Measurements from ENCODE around the gene CEP104.
"Not testable (repeated sequence)": the region's sequence is repeated elsewhere in the genome, so short reads cannot be mapped to it uniquely, and the experiment has no call there.

CEP104 gene

GRCh38 chr1:3821447-3821846, 35.6 kb downstream of the CEP104 start:
- no peak for DNase-seq

- no peak for DNase-seq
Measured at GRCh38 chr1:3821004-3821403, 36.0 kb downstream of the CEP104 start.

- DNase-seq = no peak
Measured at GRCh38 chr1:3820316-3820715, 36.7 kb downstream of the CEP104 start.

GRCh38 chr1:3819771-3820200, 37.2 kb downstream of the CEP104 start:
- DNase-seq = no peak

DNA sequence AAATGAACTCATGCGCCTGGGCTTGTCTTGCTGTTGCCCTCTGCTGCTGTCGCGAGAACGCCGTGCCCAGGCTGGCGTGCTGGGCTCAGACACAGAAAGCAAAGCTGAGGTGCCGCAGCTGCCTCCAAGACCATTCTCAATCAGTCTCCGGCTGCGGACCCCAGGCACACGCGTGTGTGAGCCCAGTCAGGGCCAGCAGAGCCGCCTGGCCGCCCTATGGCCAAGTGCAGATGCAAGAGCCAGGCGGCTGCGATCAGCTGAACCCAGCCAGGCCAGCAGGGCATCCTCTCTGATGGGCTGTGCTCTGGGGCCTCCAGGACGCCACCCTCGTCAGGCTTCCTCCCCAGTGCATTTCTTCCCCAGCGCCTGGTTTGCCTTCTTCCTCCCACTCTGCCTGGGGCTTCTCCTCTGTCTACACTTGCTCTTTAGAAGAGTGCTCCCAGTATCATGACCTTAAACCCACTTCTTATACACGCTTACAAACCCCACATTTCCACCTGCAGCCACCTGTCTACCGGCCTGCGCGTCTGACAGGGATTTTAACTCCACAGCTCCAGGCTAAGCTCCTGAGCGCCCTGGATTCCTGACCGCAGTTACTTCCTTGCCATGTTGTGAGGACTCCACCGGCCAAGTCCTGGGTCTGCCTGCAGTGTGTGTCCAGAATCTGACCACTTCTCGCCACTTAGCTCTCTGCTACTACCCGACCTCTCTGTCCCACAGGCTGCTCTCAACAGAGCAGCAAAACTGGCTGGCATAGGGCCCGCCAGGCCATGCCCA, 39.0 kb downstream of the CEP104 start:
- no peak for DNase-seq

GRCh38 chr1:3817138-3817740, 39.8 kb downstream of the CEP104 start:
- no peak for DNase-seq

DNA sequence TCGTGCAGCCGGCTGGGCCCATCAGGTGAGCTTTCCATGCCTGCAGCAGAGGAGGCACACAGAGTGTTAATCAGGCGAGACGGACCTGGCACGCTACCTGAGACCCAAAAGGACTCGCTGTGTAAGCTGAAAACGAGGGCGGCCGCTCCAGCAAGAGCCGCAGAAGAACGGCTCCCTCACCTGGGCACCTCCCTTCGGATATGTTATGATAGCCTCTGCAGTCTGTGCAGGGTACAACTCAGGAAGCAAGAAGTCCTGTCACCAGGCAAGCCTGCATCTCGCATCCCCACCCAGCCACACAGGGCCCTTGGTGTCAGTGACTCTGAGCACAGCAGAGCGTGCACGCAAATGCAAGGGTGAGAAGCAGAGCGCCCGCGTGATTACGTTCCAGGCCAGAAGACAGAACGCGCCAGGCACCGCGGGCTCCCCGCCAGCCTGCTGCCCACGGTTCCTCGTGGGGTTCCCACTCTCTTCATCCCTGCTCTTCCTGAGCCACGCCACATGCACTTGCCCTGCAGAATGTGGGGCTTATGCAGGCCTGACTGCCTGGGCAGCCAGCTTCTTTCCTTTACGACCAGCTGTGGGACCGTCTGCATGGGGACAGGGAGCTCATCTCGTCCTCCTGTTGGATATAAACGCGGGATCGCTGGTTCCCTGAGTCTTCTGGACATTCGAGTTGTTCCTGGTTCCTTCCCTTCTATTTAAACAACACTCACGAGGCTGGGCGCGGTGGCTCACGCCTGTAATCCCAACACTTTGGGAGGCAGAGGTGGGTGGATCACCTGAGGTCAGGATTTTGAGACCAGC, 40.5 kb downstream of the CEP104 start:
- no peak for DNase-seq

DNA sequence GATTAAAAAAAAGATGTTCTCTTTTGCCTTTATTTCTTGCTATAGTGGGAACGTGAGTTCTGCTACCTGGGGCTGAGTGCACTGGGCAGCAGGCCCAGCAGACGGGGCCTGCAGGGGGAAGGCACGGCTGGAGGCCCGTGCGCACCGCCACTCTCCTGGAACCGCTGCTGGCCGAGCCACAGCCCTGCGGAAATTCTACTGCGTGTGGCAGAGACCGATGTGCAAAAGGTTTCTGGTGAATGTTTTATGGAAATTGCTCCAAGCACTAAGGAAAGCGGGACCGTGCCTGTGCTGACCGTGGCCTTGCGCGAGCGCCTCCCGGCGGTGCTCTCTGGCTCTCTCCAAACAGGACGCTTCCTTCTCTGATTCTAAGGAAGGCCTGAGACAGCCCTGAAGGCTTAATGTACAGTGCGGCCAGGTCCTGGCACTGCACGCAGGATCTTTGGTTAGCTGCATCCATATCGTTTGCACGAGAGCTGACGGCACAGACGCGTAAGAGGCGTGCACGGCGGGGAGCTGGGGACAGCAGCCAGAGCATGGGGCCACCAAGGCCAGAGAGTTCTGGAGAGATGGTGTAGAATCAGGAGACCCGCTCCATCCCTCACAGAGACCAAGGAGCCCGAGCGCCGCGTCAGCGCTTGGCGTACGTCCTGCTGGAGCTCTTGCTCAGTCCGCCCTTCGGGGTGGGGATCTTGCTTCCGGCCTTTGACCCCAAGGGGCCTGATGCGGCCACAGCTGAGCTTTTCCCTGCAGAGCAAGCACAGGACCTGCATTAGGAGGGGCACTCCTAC, 42.0 kb downstream of the CEP104 start:
- no peak for DNase-seq

GRCh38 chr1:3814065-3814464, 42.9 kb downstream of the CEP104 start:
- DNase-seq = no peak

- no peak for DNase-seq
Measured at GRCh38 chr1:3811595-3811911, 45.5 kb downstream of the CEP104 start.

DNA sequence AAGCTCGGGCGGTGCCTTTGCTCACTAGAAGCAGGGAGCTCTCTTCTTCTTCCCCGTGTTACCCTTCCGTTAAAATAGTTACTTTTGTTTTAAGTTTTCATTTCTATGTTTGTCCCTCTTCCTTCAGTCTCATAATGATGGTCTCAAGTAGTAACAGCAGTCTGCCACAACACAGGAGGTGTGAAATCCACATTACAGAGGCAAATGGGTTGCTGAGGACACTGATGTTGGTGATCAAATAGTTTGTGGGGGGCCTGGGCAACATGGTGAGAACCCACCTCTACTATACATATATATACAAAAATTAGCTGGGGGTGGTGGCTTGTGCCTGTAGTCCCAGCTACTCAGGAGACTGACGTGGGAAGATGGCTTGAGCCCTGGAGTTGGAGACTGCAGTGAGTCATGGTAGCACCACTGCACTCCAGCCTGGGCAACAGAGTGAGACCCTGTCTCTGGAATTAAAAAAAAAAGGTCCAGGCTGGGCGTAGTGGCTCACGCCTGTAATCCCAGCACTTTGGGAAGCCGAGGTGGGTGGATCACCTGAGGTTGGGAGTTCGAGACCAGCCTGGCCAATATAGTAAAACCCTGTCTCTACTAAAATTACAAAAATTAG, 46.8 kb downstream of the CEP104 start:
- DNase-seq = not testable (repeated sequence)

GRCh38 chr1:3809680-3810079, 47.3 kb downstream of the CEP104 start:
- DNase-seq = no peak

DNA sequence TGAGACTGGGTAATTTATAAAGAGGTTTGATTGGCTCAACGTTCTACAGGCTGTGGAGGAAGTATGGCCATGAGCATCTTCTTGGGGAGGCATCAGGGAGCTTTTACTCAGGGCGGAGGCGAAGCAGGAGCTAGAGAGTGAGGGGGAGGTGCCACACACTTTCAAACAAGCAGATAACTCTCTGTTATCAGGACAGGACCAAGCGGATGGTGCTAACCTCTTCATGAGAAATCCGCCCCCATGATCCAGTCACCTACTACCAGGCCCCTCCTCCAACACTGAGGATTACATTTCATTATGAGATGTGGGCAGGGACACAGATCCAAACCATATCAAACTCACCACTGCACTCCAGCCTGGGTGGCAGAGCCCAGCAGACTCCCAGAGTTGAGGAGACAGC, 49.2 kb downstream of the CEP104 start:
- no peak for DNase-seq

DNA sequence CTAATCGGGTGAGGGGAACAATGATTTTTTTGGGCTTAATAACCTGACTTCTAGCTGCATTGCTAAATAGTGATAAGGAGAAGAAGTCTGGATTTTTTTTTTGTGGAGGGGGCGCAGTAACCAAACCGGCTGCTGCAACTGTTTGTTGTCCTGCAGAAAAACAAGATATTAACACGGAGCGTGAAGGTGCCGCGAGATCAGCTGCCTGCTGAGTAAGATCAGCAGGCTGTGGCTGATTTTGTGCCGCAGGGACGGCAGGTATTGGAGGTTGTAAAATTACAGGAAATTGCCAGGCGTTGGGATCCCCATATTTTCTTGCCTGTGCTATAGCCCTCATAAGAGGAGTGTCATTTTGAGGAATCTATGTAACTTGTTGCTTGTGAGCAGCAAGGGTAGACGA, 52.0 kb downstream of the CEP104 start:
- no peak for DNase-seq

DNA sequence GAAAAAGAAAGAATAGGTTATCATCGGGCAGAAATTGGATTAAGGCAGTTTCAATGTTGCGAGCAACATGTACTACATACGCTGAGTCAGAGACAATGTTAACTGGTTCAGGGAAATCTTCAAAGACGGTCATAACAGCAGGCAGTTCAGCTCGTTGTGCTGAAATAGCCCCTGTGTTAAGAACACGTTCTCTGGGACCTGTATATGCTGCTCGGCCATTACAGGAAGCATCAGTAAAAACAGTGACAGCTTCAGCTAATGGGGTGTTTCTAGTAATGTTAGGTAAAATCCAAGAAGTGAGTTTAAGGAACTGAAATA, 52.4 kb downstream of the CEP104 start:
- DNase-seq = not testable (repeated sequence)

DNA sequence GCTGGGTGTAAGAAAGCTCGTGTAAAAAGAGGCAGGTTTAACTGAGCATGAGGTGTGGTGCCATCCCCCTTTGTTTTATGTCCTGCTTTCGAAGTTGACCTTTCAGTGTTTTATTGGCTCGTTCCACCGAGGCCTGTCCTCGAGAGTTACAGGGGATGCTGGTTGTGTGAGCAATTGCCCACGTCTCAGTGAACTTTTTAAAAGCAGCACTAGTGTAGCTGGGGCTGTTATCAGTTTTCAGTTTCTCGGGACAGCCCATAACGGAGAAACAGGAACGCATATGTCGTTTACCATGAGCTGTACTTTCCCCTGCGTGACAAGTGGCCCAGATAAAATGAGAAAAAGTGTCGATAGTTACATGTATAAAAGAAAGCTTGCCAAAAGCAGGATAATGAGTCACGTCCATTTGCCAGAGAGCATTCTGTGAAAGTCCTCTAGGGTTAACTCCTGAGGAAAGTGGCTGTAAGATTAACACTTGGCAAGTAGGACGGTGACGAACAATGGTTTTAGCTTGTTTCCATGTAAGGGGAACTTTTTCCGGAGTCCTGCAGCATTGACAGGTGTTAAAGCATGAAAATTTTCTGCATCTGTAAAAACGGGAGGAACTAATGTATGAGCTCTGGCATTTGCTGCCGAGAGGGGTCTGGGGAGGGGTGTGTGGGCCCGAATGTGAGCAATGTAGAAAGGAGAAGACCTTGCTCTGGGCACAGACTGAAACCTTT, 52.9 kb downstream of the CEP104 start:
- no peak for DNase-seq

DNA sequence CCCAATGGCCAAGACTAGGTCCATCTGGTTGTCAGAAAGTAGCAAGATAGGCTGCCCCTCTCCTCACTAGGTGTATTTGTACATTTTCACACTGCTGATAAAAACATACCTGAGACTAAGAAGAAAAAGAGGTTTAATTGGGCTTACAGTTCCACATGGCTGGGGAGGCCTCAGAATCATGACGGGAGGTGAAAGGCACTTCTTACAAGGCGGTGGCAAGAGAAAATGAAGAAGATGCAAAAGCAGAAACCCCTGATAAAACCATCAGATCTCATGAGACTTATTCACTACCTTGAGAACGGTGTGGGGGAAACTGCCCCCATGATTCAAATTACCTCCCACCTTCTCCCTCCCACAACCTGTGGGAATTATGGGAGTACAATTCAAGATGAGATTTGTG, 56.2 kb downstream of the CEP104 start:
- DNase-seq = not testable (repeated sequence)

- DNase-seq = no peak
Measured at GRCh38 chr1:3799976-3800685, 56.9 kb downstream of the CEP104 start.

DNA sequence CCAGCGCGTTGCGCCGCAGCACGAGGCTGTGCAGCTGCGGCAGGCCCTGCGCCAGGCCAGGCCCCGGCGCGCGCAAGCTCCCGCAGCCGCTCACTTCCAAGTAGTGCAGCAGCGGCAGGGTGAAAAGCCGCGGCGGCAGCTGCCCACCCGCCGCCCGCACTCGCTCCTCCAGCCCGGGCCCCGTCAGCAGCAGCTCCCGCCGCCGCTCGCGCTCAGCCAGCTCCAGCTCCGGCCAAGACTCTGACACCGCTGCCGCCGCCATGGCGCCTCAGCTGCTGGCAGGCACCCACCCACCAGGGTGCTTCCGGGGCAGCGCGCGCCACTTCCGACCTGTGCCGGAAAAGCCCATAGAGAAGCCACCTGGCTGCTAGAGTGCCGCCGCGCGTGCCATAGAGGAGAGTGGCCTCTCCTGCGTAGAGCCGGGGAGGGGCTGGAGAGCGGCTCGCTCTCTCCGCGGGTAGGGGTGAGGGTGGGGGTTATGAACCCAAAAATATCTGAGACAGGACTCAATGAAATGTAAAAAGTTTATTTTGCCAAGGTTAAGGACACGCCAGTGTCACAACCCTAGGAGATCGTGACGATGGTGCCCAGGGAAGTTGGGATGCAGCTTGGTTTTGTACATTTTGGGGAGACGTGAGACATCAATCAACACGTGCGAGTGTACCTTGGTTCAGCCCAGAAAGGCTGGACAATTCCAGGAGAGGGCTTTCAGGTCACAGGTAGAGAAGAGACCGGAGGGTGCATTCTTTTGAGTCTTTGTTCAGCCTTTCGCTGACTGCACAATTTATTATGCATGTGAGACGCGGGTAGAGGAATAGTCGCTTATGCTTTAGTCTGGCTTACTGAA, 60.6 kb downstream of the CEP104 start, which contains the start of gene LRRC47:
LRRC47 (minus strand) TSS at position 284 of the 847 bp plus-strand sequence; CDS start at position 262, 22 bp downstream.
- no peak for DNase-seq

- DNase-seq = no peak
Measured at GRCh38 chr1:3795453-3796214, 61.4 kb downstream of the CEP104 start.
